Measurements from ENCODE around the gene ERC2.

DNA sequence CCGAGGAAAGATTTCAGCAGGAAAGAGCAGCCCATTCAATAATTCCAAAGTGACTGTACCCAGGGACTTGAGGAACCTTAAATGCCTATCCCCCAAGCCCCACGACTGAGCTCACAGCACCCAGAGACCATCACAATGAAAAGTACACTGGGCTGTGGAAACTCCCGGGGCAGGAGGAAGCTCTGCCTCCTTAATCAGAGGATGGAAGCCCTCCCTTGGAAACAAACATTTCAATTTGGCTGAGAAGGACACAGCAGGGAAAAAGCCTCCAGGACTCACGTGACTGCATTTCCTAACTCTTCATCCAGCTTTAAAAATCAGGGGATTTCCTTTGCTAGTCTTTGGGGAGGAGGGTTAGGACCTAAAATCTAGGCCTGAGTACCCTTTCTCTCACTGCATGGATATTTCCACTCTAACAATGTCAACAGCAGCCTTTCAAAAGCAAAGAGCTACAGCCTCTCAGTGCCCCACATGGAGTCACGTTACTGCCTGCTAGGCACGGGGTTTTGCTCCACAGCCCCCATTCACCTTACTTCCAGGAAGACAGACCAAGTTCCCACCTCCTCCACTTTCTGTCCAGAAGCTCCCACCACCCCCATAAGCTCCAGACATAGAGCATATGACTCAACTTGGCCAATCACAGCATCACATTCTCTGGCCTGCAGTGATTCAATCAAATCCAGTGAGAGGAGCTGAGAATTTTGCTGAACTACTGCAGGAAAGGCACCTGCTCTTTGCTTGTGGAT, 912.2 kb downstream of the ERC2 start:
- TF ChIP-seq, protein P1, sequence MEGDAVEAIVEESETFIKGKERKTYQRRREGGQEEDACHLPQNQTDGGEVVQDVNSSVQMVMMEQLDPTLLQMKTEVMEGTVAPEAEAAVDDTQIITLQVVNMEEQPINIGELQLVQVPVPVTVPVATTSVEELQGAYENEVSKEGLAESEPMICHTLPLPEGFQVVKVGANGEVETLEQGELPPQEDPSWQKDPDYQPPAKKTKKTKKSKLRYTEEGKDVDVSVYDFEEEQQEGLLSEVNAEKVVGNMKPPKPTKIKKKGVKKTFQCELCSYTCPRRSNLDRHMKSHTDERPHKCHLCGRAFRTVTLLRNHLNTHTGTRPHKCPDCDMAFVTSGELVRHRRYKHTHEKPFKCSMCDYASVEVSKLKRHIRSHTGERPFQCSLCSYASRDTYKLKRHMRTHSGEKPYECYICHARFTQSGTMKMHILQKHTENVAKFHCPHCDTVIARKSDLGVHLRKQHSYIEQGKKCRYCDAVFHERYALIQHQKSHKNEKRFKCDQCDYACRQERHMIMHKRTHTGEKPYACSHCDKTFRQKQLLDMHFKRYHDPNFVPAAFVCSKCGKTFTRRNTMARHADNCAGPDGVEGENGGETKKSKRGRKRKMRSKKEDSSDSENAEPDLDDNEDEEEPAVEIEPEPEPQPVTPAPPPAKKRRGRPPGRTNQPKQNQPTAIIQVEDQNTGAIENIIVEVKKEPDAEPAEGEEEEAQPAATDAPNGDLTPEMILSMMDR (conservative IDR thresholded peaks at IDR 0.05; ENCODE audit: low read depth, low read length): no peak
- no peak for TF ChIP-seq EZH2phosphoT487 (IDR thresholded peaks at IDR 0.05; ENCODE audit: borderline replicate concordance, low read length)
- no peak for TF ChIP-seq EZH2 (IDR thresholded peaks at IDR 0.05; ENCODE audit: low read length, unreplicated experiment)

Measured in PC-3 (cell line).